NCI-H345 treated with DMSO at 0.1 percent for 48 hours (cell line): ENCODE results near the gene DKK3.

Source experiments
- DNase-seq: peaks from one replicate; lab custom pipeline; 2025; ENCODE audit not compliant: unreplicated experiment; lab: John Stamatoyannopoulos, UW

DKK3 gene

GRCh38 chr11:11946878-11947277 lies 61.5 kb downstream of the DKK3 start:
- DNase-seq, result no peak

DNA sequence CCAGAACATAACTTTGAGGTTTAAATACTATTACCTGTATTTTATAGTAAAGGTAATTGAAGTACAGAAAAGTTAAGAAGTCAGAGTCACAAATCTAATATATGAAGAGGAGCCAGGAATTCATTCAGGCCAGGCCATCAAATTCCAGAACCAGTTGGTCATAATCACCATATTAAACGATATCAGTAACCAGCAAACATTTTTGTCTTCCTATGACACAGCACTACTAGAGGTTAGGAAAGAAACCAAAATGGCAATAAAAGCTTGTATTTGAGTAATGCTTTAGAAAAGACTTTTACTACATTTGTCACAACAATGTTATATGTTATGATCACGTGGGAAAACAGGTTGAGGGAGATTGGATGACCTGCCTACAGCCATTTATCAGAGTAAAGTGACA lies 62.2 kb downstream of the DKK3 start:
- DNase-seq, result no peak

GRCh38 chr11:11944444-11944843 lies 64.0 kb downstream of the DKK3 start:
- DNase-seq, result no peak

- DNase-seq, result no peak
These were observed 65.8 kb downstream of the DKK3 start for GRCh38 chr11:11942668-11943067.

GRCh38 chr11:11940551-11940950 lies 67.9 kb downstream of the DKK3 start:
- no peak for DNase-seq

DNA sequence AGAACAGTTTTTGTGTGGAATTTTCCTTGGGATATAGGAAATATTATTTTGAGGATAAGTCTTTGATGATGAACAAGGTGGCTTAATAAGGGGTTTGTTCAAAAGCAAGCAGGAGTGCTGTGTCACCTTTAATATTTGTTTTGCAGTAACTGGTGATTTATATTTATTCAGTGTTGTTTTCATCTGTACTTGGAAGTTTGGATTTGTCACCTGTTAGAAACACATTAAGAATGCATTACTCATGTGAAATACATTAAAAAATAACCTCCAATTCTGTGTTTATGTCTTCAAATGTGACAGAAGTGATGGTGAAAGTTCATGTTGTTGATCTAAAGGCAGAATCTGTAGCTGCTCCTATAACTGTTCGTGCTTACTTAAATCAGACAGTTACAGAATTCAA lies 70.5 kb downstream of the DKK3 start:
- no peak for DNase-seq

DNA sequence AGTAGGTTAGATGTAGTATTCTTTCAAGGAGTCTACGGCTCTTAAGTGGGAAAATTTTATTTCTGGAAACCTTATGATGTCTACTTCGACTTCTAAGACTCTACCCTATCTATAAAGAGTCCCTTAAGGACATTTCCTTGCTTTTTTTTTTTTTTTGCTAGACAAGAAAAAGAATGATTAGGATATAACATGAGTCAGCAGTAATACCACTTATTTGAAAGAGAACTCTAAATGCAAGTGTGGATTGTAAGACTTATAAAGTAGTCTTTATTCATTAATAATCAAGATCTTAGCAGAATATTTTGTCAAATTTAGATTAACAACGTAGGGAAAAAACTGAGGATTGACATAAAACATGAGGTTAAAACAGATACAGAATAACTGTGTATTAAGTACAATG lies 71.0 kb downstream of the DKK3 start:
- no peak for DNase-seq

DNA sequence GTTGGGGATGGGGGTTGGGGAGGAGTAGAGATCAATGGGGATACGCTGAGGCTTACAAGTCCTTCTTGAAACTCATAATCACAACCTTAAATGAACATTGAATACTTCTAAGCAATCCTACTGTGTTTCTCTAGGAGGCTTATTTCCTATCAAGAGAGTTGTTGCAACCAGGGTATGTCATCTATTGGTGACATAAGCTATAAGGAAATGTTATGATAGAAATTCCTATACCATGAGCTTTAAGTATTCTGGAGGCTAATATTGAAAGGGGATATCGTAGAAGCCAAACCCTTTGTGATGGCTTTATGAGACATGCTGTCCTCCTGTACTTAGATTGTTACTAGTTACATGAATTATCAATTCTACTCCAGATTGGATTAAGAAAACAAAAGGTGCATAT lies 72.9 kb downstream of the DKK3 start:
- DNase-seq, result no peak

DNA sequence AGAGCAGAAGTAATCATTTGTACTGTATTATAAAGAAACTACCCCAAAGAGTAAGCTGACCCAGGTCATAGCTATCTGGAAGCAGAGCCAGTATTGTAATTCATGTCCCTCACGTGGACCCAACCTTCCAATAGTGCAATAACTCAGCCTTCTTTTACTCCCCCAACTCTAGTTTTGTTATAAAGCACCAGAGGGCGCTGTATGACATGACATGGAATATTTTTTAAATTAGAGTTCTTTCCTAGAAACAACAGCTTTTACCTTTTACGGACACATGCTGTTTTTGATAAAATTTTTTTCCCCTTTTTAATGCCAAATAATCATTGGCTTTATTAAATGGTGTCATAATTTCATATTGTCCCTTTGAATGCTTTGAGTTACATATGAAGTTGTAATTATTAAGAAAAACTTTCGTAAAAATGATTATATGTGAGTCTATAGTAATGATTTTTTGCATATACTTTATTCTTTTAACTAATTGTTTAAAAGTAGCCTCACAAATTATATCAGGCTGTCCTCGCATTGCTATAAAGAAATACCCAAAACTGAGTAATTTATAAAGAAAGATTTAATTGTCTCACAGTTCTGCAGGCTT lies 76.9 kb downstream of the DKK3 start:
- DNase-seq, result peak; percentile 19

DNA sequence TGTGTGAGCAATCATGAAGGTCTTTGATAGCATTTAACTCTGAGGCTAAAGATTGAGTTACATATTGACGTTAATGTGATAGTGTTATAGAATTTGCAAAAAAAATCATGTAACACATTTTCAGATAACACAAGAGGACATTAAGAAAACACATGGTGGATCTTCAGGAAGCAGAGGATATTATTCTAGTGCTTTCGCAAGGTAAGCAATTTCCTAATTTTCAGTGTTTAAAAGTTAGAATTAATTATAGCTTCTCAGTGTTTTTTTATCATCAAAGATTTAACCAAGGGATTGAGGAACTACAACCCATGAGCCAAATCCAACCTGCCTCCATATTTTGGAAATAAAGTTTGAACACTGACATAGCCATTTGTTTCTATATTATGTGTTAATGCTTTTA lies 78.5 kb downstream of the DKK3 start:
- DNase-seq, result no peak

- DNase-seq, result no peak
These were observed 84.6 kb downstream of the DKK3 start for GRCh38 chr11:11923828-11924227.

DNA sequence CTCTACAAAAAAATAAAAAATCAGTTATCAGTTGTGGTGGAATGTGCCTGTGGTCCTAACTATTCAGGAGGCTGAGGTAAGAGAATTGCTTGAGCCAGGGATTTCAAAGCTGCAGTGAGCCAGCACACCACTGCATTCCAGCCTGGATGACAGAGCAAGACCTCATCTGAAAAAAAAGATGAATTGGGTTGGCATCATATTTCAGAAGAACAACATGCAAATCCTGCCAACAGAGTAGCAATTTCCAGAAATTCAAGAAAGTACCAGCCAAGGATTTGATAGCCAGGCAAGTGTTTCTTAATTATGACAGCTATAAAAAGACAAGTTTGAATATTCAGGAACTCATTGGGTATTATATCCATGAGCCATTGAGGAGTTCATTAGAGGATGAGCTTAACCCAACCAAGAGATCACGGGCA lies 91.4 kb downstream of the DKK3 start:
- no peak for DNase-seq

GRCh38 chr11:11915625-11916024 lies 92.8 kb downstream of the DKK3 start:
- no peak for DNase-seq

- DNase-seq, result no peak
These were observed 95.0 kb downstream of the DKK3 start for GRCh38 chr11:11913395-11913794.
